Stimulated activated CD8-positive, alpha-beta memory T cell treated with anti-CD3 and anti-CD28 coated beads, Interleukin-15, amount 100 ng/mL, for 1 hour (primary cell): Measurements from ENCODE around the gene SH3PXD2A.

Experiments
- DNase-seq: peaks from one replicate; pipeline ENCODE4 v3.0.0-alpha.2; 2020; ENCODE audit warnings: low read depth

Gene SH3PXD2A

DNA sequence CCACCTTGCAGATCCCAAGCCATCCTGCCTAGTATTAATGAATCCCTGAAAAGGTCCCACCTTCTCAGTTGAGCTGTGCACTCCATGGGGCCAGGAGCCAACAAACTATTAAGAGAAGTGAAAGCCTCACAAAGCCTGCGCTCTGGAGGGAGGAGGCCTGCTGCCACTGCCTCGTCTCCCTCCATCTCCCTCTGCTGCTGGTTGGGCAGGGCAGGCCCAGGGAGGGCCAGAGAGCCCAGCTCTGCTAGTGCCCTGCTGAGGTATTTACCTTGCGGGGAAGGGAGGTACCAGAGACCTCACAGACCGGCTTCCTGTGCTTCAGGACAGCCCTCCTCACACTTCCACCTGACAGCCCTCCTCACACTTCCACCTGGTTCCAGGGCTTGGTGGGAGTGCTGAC is 171.5 kb downstream of the SH3PXD2A start:
- no peak for DNase-seq

DNA sequence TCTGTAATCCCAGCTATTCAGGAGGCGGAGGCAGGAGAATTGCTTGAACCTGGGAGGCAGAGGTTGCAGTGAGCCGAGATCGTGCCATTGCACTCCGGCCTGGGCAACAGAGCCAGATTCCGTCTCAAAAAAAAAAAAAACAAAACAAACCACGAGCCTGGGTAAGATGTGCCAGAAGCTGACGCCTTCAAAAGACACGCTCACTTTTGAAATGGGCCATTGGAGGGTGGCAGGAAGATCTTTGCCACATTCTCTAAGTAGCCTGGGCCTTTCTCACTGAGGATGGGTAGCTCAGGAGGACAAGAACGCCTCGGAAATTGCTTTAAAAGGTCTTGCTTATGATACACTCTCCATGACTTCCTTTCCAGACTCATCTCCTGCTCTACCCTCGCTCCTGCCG is 172.7 kb downstream of the SH3PXD2A start:
- no peak for DNase-seq

DNA sequence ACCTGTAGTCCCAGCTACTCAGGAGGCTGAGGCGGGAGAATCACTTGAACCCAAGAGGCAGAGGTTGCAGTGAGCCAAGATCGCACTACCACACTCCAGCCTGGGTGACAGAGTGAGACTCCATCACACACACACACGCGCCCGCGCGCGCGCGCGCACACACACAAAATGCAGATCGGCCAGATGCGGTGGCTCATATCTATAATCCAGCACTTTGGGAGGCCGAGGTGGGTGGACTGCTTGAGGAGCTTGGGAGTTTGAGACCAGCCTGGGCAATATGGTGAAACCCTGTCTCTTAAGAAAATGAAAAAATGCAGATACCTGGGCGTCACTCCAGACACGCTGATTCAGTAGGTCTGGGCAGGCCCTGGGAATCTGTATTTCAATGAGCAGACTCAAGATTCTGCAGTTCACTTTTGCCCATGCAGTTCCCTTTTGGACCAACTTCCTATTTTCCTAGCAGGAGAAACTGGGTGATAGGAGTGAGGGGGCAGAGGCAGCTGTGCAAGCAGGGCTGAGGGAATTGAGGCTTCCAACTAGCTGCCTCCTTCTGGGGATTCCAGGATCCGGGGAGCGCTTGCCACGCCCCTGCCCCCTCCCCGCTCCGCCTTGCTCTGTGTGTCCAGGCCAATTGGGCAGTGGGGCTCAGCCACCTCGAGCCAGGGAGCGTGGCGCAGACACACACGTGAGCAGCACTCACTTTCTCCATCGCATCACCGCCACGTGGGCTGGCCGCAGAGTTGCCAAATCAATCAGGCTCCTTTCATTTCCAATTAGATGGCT is 173.6 kb downstream of the SH3PXD2A start:
- DNase-seq, result no peak

DNA sequence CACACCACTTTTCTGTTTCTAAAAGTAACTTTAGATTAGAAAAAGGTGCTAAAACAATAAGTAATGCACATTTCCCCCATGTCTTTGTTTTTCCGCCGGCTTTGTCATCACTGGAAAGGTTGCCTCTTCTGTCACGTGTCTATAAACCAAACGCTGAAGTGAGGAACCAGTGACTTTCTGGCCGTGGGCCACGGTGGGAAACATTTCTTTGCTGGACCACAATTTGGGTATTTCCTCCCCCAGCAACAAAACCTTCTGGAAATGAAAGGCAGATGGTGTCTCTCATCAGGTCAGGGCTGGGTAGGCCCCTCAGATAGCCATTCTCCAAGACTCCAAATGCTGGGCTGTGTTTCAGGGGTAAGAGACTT is 174.5 kb downstream of the SH3PXD2A start:
- DNase-seq, result no peak

GRCh38 chr10:103679096-103679790 is 176.1 kb downstream of the SH3PXD2A start:
- DNase-seq, result no peak

GRCh38 chr10:103678178-103678526 is 177.2 kb downstream of the SH3PXD2A start:
- DNase-seq, result peak; percentile 51

DNA sequence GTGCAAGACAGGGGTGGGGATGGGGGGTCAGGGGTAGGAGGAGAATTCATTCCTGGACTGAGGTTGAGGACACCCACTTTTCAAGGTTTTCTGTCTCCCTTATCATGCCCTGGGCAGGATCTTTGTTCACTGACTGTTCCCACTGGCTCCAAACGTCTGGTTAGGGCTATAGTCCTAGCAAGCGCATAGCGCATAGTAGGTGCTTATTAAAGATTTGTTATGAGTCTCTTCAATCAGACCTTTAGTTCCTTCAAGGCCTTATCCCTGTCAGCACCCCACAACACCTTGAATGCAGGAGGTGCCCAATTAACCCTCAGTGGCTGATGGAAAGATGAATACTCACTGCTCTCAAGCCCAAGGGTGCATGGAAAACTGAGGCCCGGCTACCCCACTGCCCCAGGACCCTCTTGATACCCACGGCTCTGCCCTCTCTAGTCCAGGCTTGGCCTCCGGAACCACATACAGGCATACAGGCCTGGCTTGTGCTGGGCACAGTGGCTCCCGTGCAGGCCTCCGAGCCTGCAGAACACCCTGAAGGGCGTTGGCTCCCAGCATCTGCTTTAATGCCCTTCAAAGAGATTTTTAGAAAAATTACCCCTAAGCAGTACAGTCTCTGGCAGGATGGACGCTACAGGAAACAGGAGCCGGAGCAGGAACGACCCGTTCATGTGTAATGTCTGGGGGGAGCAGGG is 177.7 kb downstream of the SH3PXD2A start:
- no peak for DNase-seq

DNA sequence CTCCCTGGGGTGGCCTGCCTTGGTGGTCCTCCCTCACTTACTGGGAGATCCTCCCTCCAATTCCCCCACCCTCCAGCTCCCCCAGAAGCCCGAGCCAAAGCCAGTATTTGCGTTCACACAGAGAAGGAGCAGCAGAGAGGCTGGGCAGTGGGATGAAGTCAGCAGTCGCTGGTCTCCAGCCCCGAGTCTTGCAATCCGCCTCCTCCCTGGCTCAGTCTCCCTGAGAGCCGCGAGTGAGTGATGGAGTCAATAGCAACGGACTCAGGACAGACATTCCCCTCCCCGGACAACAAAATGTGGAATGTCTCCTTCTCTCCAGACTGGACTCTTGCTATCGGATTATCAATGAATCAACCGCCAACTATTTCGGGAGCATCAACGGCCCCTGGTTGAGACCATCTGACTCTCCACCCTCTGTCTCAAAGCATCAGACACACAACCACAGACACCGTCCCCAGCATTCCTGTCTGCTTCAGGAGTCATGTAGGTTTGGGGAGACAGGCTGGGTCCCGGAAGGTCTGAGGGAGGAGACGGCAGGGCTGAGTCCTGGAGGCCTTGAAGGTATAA is 178.4 kb downstream of the SH3PXD2A start:
- DNase-seq, result no peak

- DNase-seq, result no peak
These were observed 179.2 kb downstream of the SH3PXD2A start for GRCh38 chr10:103676058-103676785.

DNA sequence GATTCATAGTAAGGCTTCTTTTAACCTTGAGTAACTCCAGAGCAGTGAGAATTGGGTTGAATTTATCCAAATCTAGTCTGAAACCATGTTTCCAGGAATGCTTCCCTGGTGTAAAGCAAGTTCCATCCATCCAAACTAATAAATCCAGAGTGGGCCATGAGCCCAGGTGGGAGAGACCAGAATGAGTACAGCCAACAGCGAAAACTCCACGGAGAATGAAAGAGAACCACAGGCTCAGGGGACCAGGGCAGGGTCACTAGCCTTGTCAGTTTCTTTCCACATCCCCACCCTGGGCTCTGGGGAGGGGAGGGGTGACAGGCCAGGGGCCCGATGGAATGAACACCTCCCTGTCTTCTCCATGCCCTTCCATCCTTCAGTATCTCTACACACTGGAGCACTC is 181.8 kb downstream of the SH3PXD2A start:
- DNase-seq, result no peak

DNA sequence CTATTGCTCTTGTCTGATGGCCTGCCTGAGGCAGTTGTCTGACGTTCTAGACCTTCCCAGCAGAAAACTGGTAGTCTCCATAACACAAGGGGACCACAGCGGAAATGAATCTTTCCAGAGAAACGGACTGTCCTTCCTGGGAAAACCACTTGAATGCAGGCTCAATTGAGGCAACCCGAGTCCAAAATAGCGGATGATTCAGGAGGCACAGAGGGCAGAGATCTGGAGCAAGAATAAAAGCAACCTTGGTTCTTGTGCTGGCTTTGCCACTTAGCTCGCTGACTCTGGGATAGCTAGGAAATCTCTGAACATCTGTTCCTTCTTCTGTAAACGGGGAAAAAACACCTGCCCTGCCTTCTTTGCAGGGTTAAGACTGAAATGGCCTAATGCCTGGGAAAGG is 183.0 kb downstream of the SH3PXD2A start:
- DNase-seq, result no peak

DNA sequence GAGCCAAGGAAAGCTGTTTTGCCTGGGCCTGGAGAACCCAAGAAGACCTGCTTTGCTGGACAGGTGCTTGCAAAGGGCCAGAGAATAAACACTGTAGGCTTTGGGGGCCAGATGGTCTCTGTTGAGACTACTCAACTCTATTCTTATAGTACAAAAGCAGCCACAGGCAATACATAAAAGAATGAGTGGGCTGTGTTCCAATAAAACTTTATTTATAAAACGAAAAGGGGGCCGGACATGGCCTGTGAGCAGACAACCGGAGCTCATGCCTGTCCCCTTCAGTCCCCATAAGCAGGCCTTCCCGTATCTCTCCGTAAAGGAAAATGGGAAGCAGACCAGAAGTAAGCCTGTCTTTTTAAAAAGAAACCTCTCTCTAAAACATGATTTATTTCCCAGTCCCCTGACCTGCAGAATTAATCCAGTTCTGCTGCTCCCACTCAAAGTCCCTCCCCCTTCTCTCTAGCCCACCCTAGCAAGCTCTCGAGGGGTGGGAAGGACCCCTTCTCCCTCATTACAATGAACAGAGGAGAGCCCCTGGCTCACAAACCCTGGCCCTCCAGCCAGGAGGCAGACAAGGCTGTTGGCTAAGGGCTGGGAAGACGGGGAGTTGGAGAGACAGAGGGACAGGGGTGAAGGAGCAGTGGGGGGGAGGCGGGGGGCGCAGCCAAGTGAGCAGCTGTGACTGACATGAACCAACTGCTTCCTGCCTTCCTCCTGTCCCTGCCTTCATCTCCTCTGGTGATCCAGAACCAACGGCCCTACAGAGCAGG is 184.1 kb downstream of the SH3PXD2A start:
- DNase-seq, result no peak

DNA sequence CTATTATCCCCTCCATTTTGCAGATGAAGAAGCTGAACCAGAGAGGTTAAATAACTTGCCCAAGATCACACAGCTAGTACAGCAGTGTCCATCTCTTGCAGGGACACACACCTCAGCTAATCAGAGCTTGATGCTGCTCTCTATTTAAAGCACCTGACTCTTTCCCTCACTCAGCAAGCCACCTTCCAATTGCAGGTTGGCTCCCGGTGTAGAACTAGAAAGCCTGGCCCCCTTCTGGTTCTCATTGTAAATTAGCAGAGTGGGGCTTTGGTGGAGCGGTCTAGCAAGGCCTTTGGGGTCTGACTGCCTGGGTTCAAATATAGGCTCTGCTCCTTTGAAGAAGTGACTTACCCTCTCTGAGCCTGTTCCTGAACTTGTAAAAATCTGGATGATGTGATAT is 185.4 kb downstream of the SH3PXD2A start:
- no peak for DNase-seq

- no peak for DNase-seq
These were observed 186.0 kb downstream of the SH3PXD2A start for GRCh38 chr10:103669243-103669929.

DNA sequence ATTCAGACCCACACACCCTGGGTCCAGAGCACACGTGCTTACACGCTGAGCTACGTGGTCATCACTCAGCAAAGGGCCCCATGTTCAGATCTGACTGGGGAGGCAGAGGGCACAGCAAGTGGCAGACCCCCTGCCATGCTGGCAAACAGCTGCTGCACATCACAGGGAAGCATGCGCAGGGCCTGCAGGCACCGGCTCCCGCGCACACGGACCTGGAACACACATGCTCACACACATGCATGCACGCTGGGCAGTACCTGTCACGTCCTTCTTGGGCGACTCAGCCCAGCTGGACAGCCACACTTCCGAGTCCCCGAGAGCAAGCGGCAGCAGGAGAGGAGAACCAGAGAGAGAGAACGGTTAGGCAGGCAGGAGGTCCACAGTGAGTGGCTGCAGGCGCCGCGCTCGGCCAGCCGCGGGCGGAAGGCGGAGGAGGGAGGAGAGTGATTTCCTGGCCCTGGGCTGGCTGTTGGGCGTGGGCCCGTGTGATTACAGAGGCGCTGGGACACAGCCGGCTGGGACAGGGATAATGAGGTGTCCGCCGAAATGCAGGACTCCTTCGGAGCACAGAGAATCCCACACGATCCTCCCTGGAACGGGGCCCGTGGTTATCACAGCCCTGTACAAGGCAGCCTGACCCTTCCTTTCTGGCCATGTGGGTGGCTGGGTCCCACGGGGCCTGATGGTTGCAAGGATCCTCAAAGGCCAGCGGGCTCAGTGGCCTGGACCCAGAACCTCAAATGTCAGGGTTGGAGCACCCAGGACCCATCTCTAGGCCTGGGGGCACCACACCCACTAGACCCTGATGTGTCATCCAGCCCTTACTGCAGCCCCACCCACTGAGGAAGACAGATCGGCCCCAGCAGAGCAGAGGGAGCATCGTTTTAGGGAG is 186.8 kb downstream of the SH3PXD2A start:
- no peak for DNase-seq

- DNase-seq, result no peak
These were observed 188.0 kb downstream of the SH3PXD2A start for GRCh38 chr10:103667356-103667755.

- no peak for DNase-seq
These were observed 188.6 kb downstream of the SH3PXD2A start for GRCh38 chr10:103666762-103667150.

- DNase-seq, result no peak
These were observed 189.2 kb downstream of the SH3PXD2A start for GRCh38 chr10:103666087-103666761.
